22Rv1 (cell line): ENCODE data around the gene CARD9.

ENCODE experiments used
- CTCF ChIP-seq: fragments of 450-650 bp; IDR thresholded peaks from 2 replicates; pipeline ENCODE4 v1.5.1; 2017; ENCODE audit warnings: mild to moderate bottlenecking
- ZFX ChIP-seq: fragments of 450-650 bp; IDR thresholded peaks from 2 replicates; pipeline ENCODE4 v1.6.1; 2017; ENCODE audit warnings: antibody characterized with exemption, borderline replicate concordance

DNA sequence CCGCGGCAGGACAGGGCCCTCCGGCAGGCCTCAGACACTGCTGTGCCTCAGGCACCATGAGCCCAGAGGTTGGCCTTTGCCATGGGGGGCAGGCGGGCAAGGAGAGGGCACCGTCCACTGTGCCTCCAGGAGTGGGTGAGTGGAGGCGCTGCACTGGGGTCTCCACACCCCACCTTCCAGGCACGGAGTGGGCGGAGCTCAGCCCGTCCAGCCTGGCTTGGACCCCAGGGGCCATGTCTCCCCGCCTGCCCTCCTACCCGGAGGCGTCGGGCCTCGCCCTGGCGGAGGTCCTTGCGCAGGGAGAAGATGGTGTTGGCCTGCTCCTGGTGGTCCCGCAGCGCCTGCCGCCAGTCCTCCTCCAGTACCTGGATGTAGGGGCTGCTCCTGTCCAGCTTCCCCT lies 3.4 kb downstream of the CARD9 start:
- TF ChIP-seq CTCF, result no peak
- no peak for TF ChIP-seq ZFX
